PC-9 (cell line): ENCODE data around the gene TXNDC5. TPM values are rescaled to one million over a fixed set of nuclear protein-coding genes. Genes with fewer than 3 reads are reported as not detected.

Experiments used
- BruUV-seq: library from RNA; stranded (reverse); fragments of 400-500 nt; replicated peaks from 2 replicates; lab custom pipeline; 2021; lab: Mats Ljungman, UMichigan
- CTCF ChIA-PET: fragments of 300-600 bp; sonication (Branson Sonifier 250); formaldehyde crosslinking; loops from one replicate; lab custom pipeline; 2022; ENCODE audit warnings: antibody characterized with exemption; lab: Charles Lee
- POLR2A ChIA-PET: fragments of 300-600 bp; sonication (Branson Sonifier 250); formaldehyde crosslinking; loops from one replicate; lab custom pipeline; 2022; ENCODE audit warnings: antibody characterized with exemption; ENCODE audit not compliant: unreplicated experiment; lab: Charles Lee
- DNase-seq, 2 experiments: peaks; one replicate each; pipeline versions ENCODE4 v3.0.0 to v3.0.0-alpha.2; 2015 to 2022; ENCODE audit warnings: mixed read lengths in 1 of 2
- H2AFZ ChIP-seq: fragments of 200-600 bp; sonication (generic); 2 replicates; pipeline ENCODE4 v1.8.1; 2017; ENCODE audit warnings: antibody characterized with exemption
- H3F3A ChIP-seq: fragments of 200-600 bp; sonication (generic); 2 replicates; pipeline ENCODE4 v1.8.1; 2017; ENCODE audit warnings: antibody characterized with exemption, mild to moderate bottlenecking, low read depth; ENCODE audit not compliant: insufficient read depth
- H3K27ac ChIP-seq: fragments of 200-600 bp; sonication (generic); 2 replicates; pipeline ENCODE4 v1.6.1; 2016; ENCODE audit warnings: mixed run types
- H3K27me3 ChIP-seq: fragments of 200-600 bp; sonication (generic); 2 replicates; pipeline ENCODE4 v1.6.1; 2016; ENCODE audit warnings: low read depth, mixed run types; ENCODE audit not compliant: insufficient read depth
- H3K36me3 ChIP-seq: fragments of 200-600 bp; sonication (generic); 2 replicates; pipeline ENCODE4 v1.6.1; 2016; ENCODE audit warnings: low read depth, mixed run types
- H3K4me1 ChIP-seq: fragments of 200-600 bp; sonication (generic); replicated peaks from 2 replicates; pipeline ENCODE4 v1.6.1; 2016; ENCODE audit warnings: mixed run types; ENCODE audit not compliant: insufficient read depth
- H3K4me2 ChIP-seq: fragments of 200-600 bp; sonication (generic); 2 replicates; pipeline ENCODE4 v1.6.1; 2017; ENCODE audit warnings: mixed run types
- H3K4me3 ChIP-seq: fragments of 200-600 bp; sonication (generic); 2 replicates; pipeline ENCODE4 v1.6.1; 2016; ENCODE audit warnings: mixed run types
- H3K79me2 ChIP-seq: fragments of 200-600 bp; sonication (generic); 2 replicates; pipeline ENCODE4 v1.6.1; 2017; ENCODE audit warnings: low read depth, mixed run types
- H3K9me2 ChIP-seq: fragments of 200-600 bp; sonication (generic); 2 replicates; pipeline ENCODE4 v1.8.1; 2017; ENCODE audit warnings: mild to moderate bottlenecking; ENCODE audit not compliant: insufficient read depth
- H3K9me3 ChIP-seq: fragments of 200-600 bp; sonication (generic); 2 replicates; pipeline ENCODE4 v1.8.1; 2016; ENCODE audit warnings: low read depth; ENCODE audit not compliant: insufficient read depth
- H4K20me1 ChIP-seq: fragments of 200-600 bp; sonication (generic); 2 replicates; pipeline ENCODE4 v1.8.1; 2017; ENCODE audit not compliant: insufficient read depth
- CTCF ChIP-seq: fragments of 200-600 bp; sonication (generic); conservative IDR thresholded peaks from 2 replicates; pipeline ENCODE4 v1.6.1; 2017; ENCODE audit warnings: mixed run types, antibody characterized with exemption, mild to moderate bottlenecking, moderate library complexity
- EZH2 ChIP-seq: fragments of 200-600 bp; sonication (generic); IDR thresholded peaks from 2 replicates; pipeline ENCODE4 v1.8.0; 2017; ENCODE audit warnings: antibody characterized with exemption, low read depth
- intact Hi-C: fragments of 100-400 bp; cut with micrococcal nuclease; formaldehyde crosslinking; loops from one replicate; pipeline ENCODE4 v1.10.0; 2022; ENCODE audit not compliant: unreplicated experiment
- total RNA-seq: library from RNA; stranded (reverse); gene quantifications from 2 replicates; pipeline ENCODE4 v1.2.3, GENCODE V29; 2021

Gene TXNDC5
- total RNA-seq, 1 experiment from 2014 or later, result 74.8 TPM

GRCh38 chr6:7938562-7939183 is 28.1 kb upstream of the TXNDC5 start:
- Histone ChIP-seq H3K36me3 (no peaks in the 10 kb centered on the region), H3K9me3 (no peaks in the 10 kb centered on the region), H3K4me3 (no peak overlapping the region), H3K27me3 (no peaks in the 10 kb centered on the region), H3K79me2 (no peaks in the 10 kb centered on the region), H3K4me2 (no peak overlapping the region), H4K20me1 (no peaks in the 10 kb centered on the region), H2AFZ (no peak overlapping the region), H3K27ac (no peak overlapping the region), H3F3A (no peaks in the 10 kb centered on the region), H3K9me2 (no peaks in the 10 kb centered on the region), H3K4me1 (no peaks in the 10 kb centered on the region)
- POLR2A ChIA-PET, result no interaction called here
- CTCF ChIA-PET, result no interaction called here
- no peak for TF ChIP-seq CTCF
- no peak for TF ChIP-seq EZH2
- no peak for DNase-seq
- intact Hi-C loops, result no loop called here
- no TSS peak for BruUV-seq

- no peak overlapping the region for H3K27ac ChIP-seq
- DNase-seq, result no peak
- intact Hi-C loops, result no loop called here
- H3K4me2 ChIP-seq, result no peak overlapping the region
- H3K27me3 ChIP-seq, result no peaks in the 10 kb centered on the region
- no peaks in the 10 kb centered on the region for H3K9me3 ChIP-seq
- ChIA-PET POLR2A (no interaction called here), CTCF (no interaction called here)
- no peaks in the 10 kb centered on the region for H3K36me3 ChIP-seq
- H4K20me1 ChIP-seq, result no peaks in the 10 kb centered on the region
- H3K9me2 ChIP-seq, result no peaks in the 10 kb centered on the region
- H3F3A ChIP-seq, result no peaks in the 10 kb centered on the region
- H3K4me3 ChIP-seq, result no peak overlapping the region
- no peaks in the 10 kb centered on the region for H3K4me1 ChIP-seq
- no TSS peak for BruUV-seq
- no peaks in the 10 kb centered on the region for H3K79me2 ChIP-seq
- TF ChIP-seq EZH2 (no peak), CTCF (no peak)
- no peak overlapping the region for H2AFZ ChIP-seq
Observed at GRCh38 chr6:7933794-7934193, 23.2 kb upstream of the TXNDC5 start.

- no peak for DNase-seq
- Histone ChIP-seq H3F3A (no peaks in the 10 kb centered on the region), H3K4me2 (no peak overlapping the region), H3K79me2 (no peaks in the 10 kb centered on the region), H3K9me3 (no peaks in the 10 kb centered on the region), H3K27me3 (no peaks in the 10 kb centered on the region), H3K36me3 (no peaks in the 10 kb centered on the region), H3K4me3 (no peak overlapping the region), H3K27ac (no peak overlapping the region), H2AFZ (no peak overlapping the region), H4K20me1 (no peaks in the 10 kb centered on the region), H3K9me2 (no peaks in the 10 kb centered on the region), H3K4me1 (no peaks in the 10 kb centered on the region)
- POLR2A ChIA-PET, result no interaction called here
- no peak for TF ChIP-seq EZH2
- TF ChIP-seq CTCF, result no peak
- CTCF ChIA-PET, result no interaction called here
- no TSS peak for BruUV-seq
- intact Hi-C loops, result no loop called here
Observed at GRCh38 chr6:7932625-7933024, 22.0 kb upstream of the TXNDC5 start.
